NOMO-1 treated with dmso at 0.1 percent for 144 hours (cell line): ENCODE measurements around the gene MAP2K5.
A peak's percentile ranks its signal among the peaks of the same experiment; 100 is the strongest.

Experiments used
- DNase-seq: peaks from one replicate; lab custom pipeline; 2025; ENCODE audit not compliant: unreplicated experiment; lab: John Stamatoyannopoulos, UW

The MAP2K5 gene

GRCh38 chr15:67521029-67521782 lies 21.3 kb upstream of the MAP2K5 start, which contains the start of gene C15orf61:
C15orf61 (plus strand) TSS chr15:67521131; CDS start chr15:67521249, 118 bp downstream.
- DNase-seq: peak; percentile 62

- DNase-seq: no peak
These were observed 20.5 kb upstream of the MAP2K5 start for GRCh38 chr15:67521783-67522568.

GRCh38 chr15:67523330-67523729 lies 19.2 kb upstream of the MAP2K5 start:
- DNase-seq: no peak

- DNase-seq: no peak
These were observed 18.3 kb upstream of the MAP2K5 start for GRCh38 chr15:67524235-67524634.

GRCh38 chr15:67528513-67528912 lies 14.0 kb upstream of the MAP2K5 start:
- DNase-seq: no peak

- DNase-seq: no peak
These were observed 11.1 kb upstream of the MAP2K5 start for GRCh38 chr15:67531379-67531914.

GRCh38 chr15:67533873-67534272 lies 8.6 kb upstream of the MAP2K5 start:
- no peak for DNase-seq

- no peak for DNase-seq
These were observed 8.1 kb upstream of the MAP2K5 start for GRCh38 chr15:67534360-67534759.

GRCh38 chr15:67537771-67538170 lies 4.7 kb upstream of the MAP2K5 start:
- DNase-seq: no peak

- DNase-seq: no peak
These were observed 830 bp downstream of the MAP2K5 start for GRCh38 chr15:67543348-67543718.

GRCh38 chr15:67544475-67544874 lies 2.0 kb downstream of the MAP2K5 start:
- DNase-seq: no peak

- DNase-seq: no peak
These were observed 3.4 kb downstream of the MAP2K5 start for GRCh38 chr15:67545864-67546263.

GRCh38 chr15:67547064-67547463 lies 4.6 kb downstream of the MAP2K5 start:
- DNase-seq: no peak

- no peak for DNase-seq
These were observed 5.3 kb downstream of the MAP2K5 start for GRCh38 chr15:67547836-67548235.

GRCh38 chr15:67548236-67548852 lies 5.8 kb downstream of the MAP2K5 start:
- DNase-seq: no peak

- DNase-seq: no peak
These were observed 6.6 kb downstream of the MAP2K5 start for GRCh38 chr15:67548862-67549651.

- DNase-seq: no peak
These were observed 7.2 kb downstream of the MAP2K5 start for GRCh38 chr15:67549736-67550135.

- DNase-seq: no peak
These were observed 8.0 kb downstream of the MAP2K5 start for GRCh38 chr15:67550522-67550921.

GRCh38 chr15:67551207-67551743 lies 8.8 kb downstream of the MAP2K5 start:
- no peak for DNase-seq

GRCh38 chr15:67554580-67554979 lies 12.1 kb downstream of the MAP2K5 start:
- DNase-seq: no peak
